Measurements from ENCODE around the gene TIMM21. TPM values are rescaled to one million over a fixed set of nuclear protein-coding genes. Genes with fewer than 3 reads are reported as not detected.

TIMM21 gene
- total RNA-seq, 5 donors from 2014 or later (not counting 1 experiment from before 2014, with no cell fraction given): 14.6 to 20.9 (median 18.6) TPM

DNA sequence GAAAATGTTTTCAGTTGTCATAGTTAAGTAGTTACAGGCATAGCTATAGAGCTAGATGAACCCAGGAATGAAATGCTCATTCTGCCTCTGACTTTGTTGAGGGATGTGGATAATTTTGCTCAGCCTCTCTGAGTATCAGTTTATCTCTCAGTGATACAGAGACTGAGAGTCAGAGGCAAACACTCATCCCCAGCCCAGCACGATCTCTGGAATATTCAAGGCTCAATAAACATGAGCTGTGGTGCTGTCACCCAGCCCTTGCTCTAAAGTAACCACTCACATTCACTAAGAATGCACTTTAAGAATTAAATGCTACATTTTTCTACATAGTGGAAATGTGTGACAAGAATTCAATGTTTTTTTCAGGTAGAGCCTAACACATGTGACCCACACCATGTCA, 30.6 kb downstream of the TIMM21 start:
- Histone ChIP-seq H3K36me3 (ENCODE audit: control insufficient read depth in 2 of 2, extremely low read depth in 1 of 2, insufficient read depth in 1 of 2, low read length in 1 of 2) (no peaks in the 10 kb centered on the region), H3K4me1 (ENCODE audit: control insufficient read depth in 1 of 2, extremely low read depth in 1 of 2, insufficient read depth in 2 of 2, low read length in 2 of 2) (no peaks in the 10 kb centered on the region), H3K27ac (ENCODE audit: low read length) (no peak overlapping the region), H3K27me3 (replicated peaks in 1 of 2; ENCODE audit: control insufficient read depth in 2 of 2, extremely low read depth in 1 of 2, insufficient read depth in 2 of 2, low read length in 1 of 2) (peaks cover 0 to 15% of the 10 kb centered on the region in 2 experiments), H3K4me3 (ENCODE audit: control insufficient read depth in 1 of 2, extremely low read depth in 1 of 2, low read length in 1 of 2) (no peak overlapping the region), H3K9me3 (no peaks in the 10 kb centered on the region)
- ChIA-PET CTCF (no interaction called here), POLR2A (no interaction called here)
- Mint-ChIP-seq H3K4me3 (no peak overlapping the region), H3K27ac (no peak overlapping the region), H3K27me3 (peaks cover 22 to 29% of the 10 kb centered on the region in 2 donors), H3K9me3 (no peaks in the 10 kb centered on the region), H3K36me3 (no peaks in the 10 kb centered on the region), H3K4me1 (no peaks in the 10 kb centered on the region)
- ATAC-seq (replicated peaks in 1 of 4) (no peak), DNase-seq (no peak)
- no CpG with 5 or more reads among the region's 1 CpG for WGBS (ENCODE audit: insufficient coverage)

DNA sequence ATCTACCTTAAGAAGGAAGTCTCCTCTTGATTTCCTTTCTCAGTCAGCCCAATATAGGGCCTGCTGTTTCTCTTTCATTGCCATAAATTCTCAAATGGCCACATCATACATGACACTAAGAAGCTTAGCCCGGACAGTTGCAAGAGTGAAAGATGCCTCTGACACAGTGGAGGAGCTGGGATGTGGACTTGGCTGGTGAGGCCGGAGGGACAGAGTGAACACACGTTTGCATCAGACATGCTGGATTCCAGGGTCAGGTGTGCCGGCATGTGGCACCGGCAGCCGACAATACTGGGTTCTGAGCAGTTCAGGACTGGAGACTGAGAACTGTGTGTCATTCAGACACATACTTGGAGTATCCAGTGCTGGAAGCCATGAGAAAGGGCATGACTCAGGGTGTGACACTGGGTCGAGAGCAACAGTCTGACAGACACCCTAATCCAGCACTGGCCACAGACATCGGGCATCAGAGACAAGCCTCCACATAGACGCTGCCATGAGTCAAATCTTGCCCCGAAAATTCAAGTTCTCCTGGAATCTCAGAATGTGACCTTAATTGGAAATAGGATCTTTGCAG, 31.4 kb downstream of the TIMM21 start:
- peaks cover 28% of the 10 kb centered on the region in 2 donors for H3K27me3 Mint-ChIP-seq
- no peak overlapping the region for H3K4me3 ChIP-seq (ENCODE audit: control insufficient read depth in 1 of 2, extremely low read depth in 1 of 2, low read length in 1 of 2)
- no peaks in the 10 kb centered on the region for H3K9me3 Mint-ChIP-seq
- H3K27ac Mint-ChIP-seq: no peak overlapping the region
- POLR2A ChIA-PET: interaction anchor here in 1 of 2 donors (0.5 kb wide), 1 partner anchor 1098 kb away, joined by 3 read pairs; no protein-coding TSS in a partner anchor
- no peaks in the 10 kb centered on the region for H3K9me3 ChIP-seq
- no peak overlapping the region for H3K27ac ChIP-seq (ENCODE audit: low read length)
- H3K36me3 Mint-ChIP-seq: no peaks in the 10 kb centered on the region
- H3K4me1 ChIP-seq (ENCODE audit: control insufficient read depth in 1 of 2, extremely low read depth in 1 of 2, insufficient read depth in 2 of 2, low read length in 2 of 2): no peaks in the 10 kb centered on the region
- peaks cover 0 to 15% of the 10 kb centered on the region in 2 experiments for H3K27me3 ChIP-seq (replicated peaks in 1 of 2; ENCODE audit: control insufficient read depth in 2 of 2, extremely low read depth in 1 of 2, insufficient read depth in 2 of 2, low read length in 1 of 2)
- ATAC-seq (replicated peaks in 1 of 4): no peak
- no peak for DNase-seq
- WGBS (ENCODE audit: insufficient coverage): 83% methylated on average over 7 of the region's 10 CpGs
- H3K36me3 ChIP-seq (ENCODE audit: control insufficient read depth in 2 of 2, extremely low read depth in 1 of 2, insufficient read depth in 1 of 2, low read length in 1 of 2): no peaks in the 10 kb centered on the region
- no peak overlapping the region for H3K4me3 Mint-ChIP-seq
- no peaks in the 10 kb centered on the region for H3K4me1 Mint-ChIP-seq
- CTCF ChIA-PET: no interaction called here

DNA sequence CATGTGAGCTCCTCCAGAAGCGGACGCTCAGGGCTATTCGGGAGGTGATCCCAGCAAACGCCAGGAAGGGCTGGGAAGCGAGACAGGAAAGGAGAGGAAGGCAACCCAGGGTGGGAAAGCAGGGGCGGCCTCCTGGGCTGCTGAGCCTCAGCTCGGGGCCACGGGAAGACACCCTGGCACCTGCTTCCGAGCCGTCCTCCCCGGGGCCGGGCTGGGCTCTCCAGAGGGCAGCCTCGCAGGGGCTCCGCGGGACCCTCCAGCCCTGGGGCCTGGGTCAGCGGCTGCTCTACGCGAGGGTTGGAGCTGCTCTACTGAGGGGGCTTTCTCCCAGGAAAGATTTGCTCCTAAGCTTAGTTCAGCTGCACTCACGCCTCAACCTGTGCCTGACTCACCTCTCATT, 34.0 kb downstream of the TIMM21 start:
- Histone ChIP-seq H3K27me3 (replicated peaks in 1 of 2; ENCODE audit: control insufficient read depth in 2 of 2, extremely low read depth in 1 of 2, insufficient read depth in 2 of 2, low read length in 1 of 2) (peaks cover 0 to 18% of the 10 kb centered on the region in 2 experiments), H3K4me3 (ENCODE audit: control insufficient read depth in 1 of 2, extremely low read depth in 1 of 2, low read length in 1 of 2) (no peak overlapping the region), H3K36me3 (ENCODE audit: control insufficient read depth in 2 of 2, extremely low read depth in 1 of 2, insufficient read depth in 1 of 2, low read length in 1 of 2) (no peaks in the 10 kb centered on the region), H3K4me1 (ENCODE audit: control insufficient read depth in 1 of 2, extremely low read depth in 1 of 2, insufficient read depth in 2 of 2, low read length in 2 of 2) (no peaks in the 10 kb centered on the region), H3K27ac (ENCODE audit: low read length) (no peak overlapping the region), H3K9me3 (no peaks in the 10 kb centered on the region)
- WGBS (ENCODE audit: insufficient coverage): 91% methylated on average over 16 of the region's 19 CpGs
- H3K36me3 Mint-ChIP-seq: no peaks in the 10 kb centered on the region
- POLR2A ChIA-PET: no interaction called here
- ATAC-seq (replicated peaks in 1 of 4) (no peak), DNase-seq (no peak)
- H3K27ac Mint-ChIP-seq: no peak overlapping the region
- CTCF ChIA-PET: no interaction called here
- peaks cover 15 to 27% of the 10 kb centered on the region in 2 donors for H3K27me3 Mint-ChIP-seq
- H3K4me3 Mint-ChIP-seq: no peak overlapping the region
- no peaks in the 10 kb centered on the region for H3K9me3 Mint-ChIP-seq
- no peaks in the 10 kb centered on the region for H3K4me1 Mint-ChIP-seq

DNA sequence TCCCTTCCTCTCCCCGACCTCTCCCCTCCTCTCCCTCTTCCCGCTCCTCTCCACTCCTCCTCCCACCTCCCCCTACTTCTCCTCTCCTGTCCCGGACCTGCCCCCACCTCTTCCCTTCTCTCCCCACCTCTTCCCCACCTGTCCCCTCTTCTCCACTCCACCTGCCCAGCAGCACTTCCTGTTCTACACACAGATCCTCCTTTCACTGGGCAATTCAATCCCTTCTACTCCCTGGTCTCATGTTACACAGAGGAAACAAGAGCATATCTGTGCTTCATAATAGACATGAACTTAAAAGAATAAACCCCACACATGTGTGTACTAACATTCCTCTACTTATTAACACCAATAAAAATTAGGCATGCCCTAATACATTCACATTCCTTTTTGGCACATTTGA, 34.8 kb downstream of the TIMM21 start:
- H3K4me1 Mint-ChIP-seq: no peaks in the 10 kb centered on the region
- H3K36me3 ChIP-seq (ENCODE audit: control insufficient read depth in 2 of 2, extremely low read depth in 1 of 2, insufficient read depth in 1 of 2, low read length in 1 of 2): no peaks in the 10 kb centered on the region
- DNase-seq (no peak), ATAC-seq (replicated peaks in 1 of 4) (no peak)
- H3K9me3 ChIP-seq: no peaks in the 10 kb centered on the region
- no peak overlapping the region for H3K27ac ChIP-seq (ENCODE audit: low read length)
- H3K27ac Mint-ChIP-seq: no peak overlapping the region
- ChIA-PET POLR2A (interaction anchor here in 1 of 2 donors (0.6 kb wide), 1 partner anchor 117 kb away, joined by 3 read pairs; no protein-coding TSS in a partner anchor), CTCF (no interaction called here)
- H3K27me3 Mint-ChIP-seq: peaks cover 16 to 27% of the 10 kb centered on the region in 2 donors
- WGBS (ENCODE audit: insufficient coverage): 64% methylated on average over 3 of the region's 3 CpGs
- H3K27me3 ChIP-seq (replicated peaks in 1 of 2; ENCODE audit: control insufficient read depth in 2 of 2, extremely low read depth in 1 of 2, insufficient read depth in 2 of 2, low read length in 1 of 2): peaks cover 0 to 20% of the 10 kb centered on the region in 2 experiments
- H3K9me3 Mint-ChIP-seq: no peaks in the 10 kb centered on the region
- H3K4me1 ChIP-seq (ENCODE audit: control insufficient read depth in 1 of 2, extremely low read depth in 1 of 2, insufficient read depth in 2 of 2, low read length in 2 of 2): no peaks in the 10 kb centered on the region
- H3K4me3 Mint-ChIP-seq: no peak overlapping the region
- H3K36me3 Mint-ChIP-seq: no peaks in the 10 kb centered on the region
- H3K4me3 ChIP-seq (ENCODE audit: control insufficient read depth in 1 of 2, extremely low read depth in 1 of 2, low read length in 1 of 2): no peak overlapping the region

GRCh38 chr18:74184875-74185274, 36.6 kb downstream of the TIMM21 start:
- Histone ChIP-seq H3K9me3 (no peaks in the 10 kb centered on the region), H3K27me3 (replicated peaks in 1 of 2; ENCODE audit: control insufficient read depth in 2 of 2, extremely low read depth in 1 of 2, insufficient read depth in 2 of 2, low read length in 1 of 2) (peaks cover 0 to 20% of the 10 kb centered on the region in 2 experiments), H3K27ac (ENCODE audit: low read length) (no peak overlapping the region), H3K4me1 (ENCODE audit: control insufficient read depth in 1 of 2, extremely low read depth in 1 of 2, insufficient read depth in 2 of 2, low read length in 2 of 2) (no peaks in the 10 kb centered on the region), H3K4me3 (ENCODE audit: control insufficient read depth in 1 of 2, extremely low read depth in 1 of 2, low read length in 1 of 2) (no peak overlapping the region), H3K36me3 (ENCODE audit: control insufficient read depth in 2 of 2, extremely low read depth in 1 of 2, insufficient read depth in 1 of 2, low read length in 1 of 2) (no peaks in the 10 kb centered on the region)
- H3K9me3 Mint-ChIP-seq: no peaks in the 10 kb centered on the region
- peaks cover 27 to 36% of the 10 kb centered on the region in 2 donors for H3K27me3 Mint-ChIP-seq
- H3K27ac Mint-ChIP-seq: no peak overlapping the region
- no peaks in the 10 kb centered on the region for H3K4me1 Mint-ChIP-seq
- no peaks in the 10 kb centered on the region for H3K36me3 Mint-ChIP-seq
- DNase-seq (no peak), ATAC-seq (replicated peaks in 1 of 4) (no peak)
- POLR2A ChIA-PET: no interaction called here
- H3K4me3 Mint-ChIP-seq: no peak overlapping the region
- WGBS (ENCODE audit: insufficient coverage): 80% methylated on average over 3 of the region's 3 CpGs
- CTCF ChIA-PET: no interaction called here

GRCh38 chr18:74185860-74186259, 37.5 kb downstream of the TIMM21 start:
- H3K27ac Mint-ChIP-seq: no peak overlapping the region
- Histone ChIP-seq H3K27me3 (replicated peaks in 1 of 2; ENCODE audit: control insufficient read depth in 2 of 2, extremely low read depth in 1 of 2, insufficient read depth in 2 of 2, low read length in 1 of 2) (peaks cover 0 to 20% of the 10 kb centered on the region in 2 experiments), H3K4me3 (ENCODE audit: control insufficient read depth in 1 of 2, extremely low read depth in 1 of 2, low read length in 1 of 2) (no peak overlapping the region), H3K4me1 (ENCODE audit: control insufficient read depth in 1 of 2, extremely low read depth in 1 of 2, insufficient read depth in 2 of 2, low read length in 2 of 2) (no peaks in the 10 kb centered on the region), H3K9me3 (no peaks in the 10 kb centered on the region), H3K36me3 (ENCODE audit: control insufficient read depth in 2 of 2, extremely low read depth in 1 of 2, insufficient read depth in 1 of 2, low read length in 1 of 2) (no peaks in the 10 kb centered on the region), H3K27ac (ENCODE audit: low read length) (no peak overlapping the region)
- H3K4me3 Mint-ChIP-seq: no peak overlapping the region
- CTCF ChIA-PET: no interaction called here
- no peaks in the 10 kb centered on the region for H3K36me3 Mint-ChIP-seq
- POLR2A ChIA-PET: no interaction called here
- no peaks in the 10 kb centered on the region for H3K9me3 Mint-ChIP-seq
- no peak for DNase-seq
- peaks cover 27 to 32% of the 10 kb centered on the region in 2 donors for H3K27me3 Mint-ChIP-seq
- WGBS (ENCODE audit: insufficient coverage): 83% methylated on average over 1 of the region's 2 CpGs
- ATAC-seq (replicated peaks in 1 of 4): no peak
- H3K4me1 Mint-ChIP-seq: no peaks in the 10 kb centered on the region

GRCh38 chr18:74186661-74187060, 38.3 kb downstream of the TIMM21 start:
- H3K9me3 Mint-ChIP-seq: no peaks in the 10 kb centered on the region
- no peaks in the 10 kb centered on the region for H3K4me1 Mint-ChIP-seq
- CTCF ChIA-PET: no interaction called here
- peaks cover 0 to 23% of the 10 kb centered on the region in 2 experiments for H3K27me3 ChIP-seq (replicated peaks in 1 of 2; ENCODE audit: control insufficient read depth in 2 of 2, extremely low read depth in 1 of 2, insufficient read depth in 2 of 2, low read length in 1 of 2)
- H3K4me3 ChIP-seq (ENCODE audit: control insufficient read depth in 1 of 2, extremely low read depth in 1 of 2, low read length in 1 of 2): no peak overlapping the region
- H3K27ac Mint-ChIP-seq: no peak overlapping the region
- WGBS (ENCODE audit: insufficient coverage): 84% methylated on average over 3 of the region's 3 CpGs
- POLR2A ChIA-PET: no interaction called here
- no peak overlapping the region for H3K4me3 Mint-ChIP-seq
- no peaks in the 10 kb centered on the region for H3K36me3 ChIP-seq (ENCODE audit: control insufficient read depth in 2 of 2, extremely low read depth in 1 of 2, insufficient read depth in 1 of 2, low read length in 1 of 2)
- no peaks in the 10 kb centered on the region for H3K9me3 ChIP-seq
- no peak for ATAC-seq (replicated peaks in 1 of 4)
- H3K4me1 ChIP-seq (ENCODE audit: control insufficient read depth in 1 of 2, extremely low read depth in 1 of 2, insufficient read depth in 2 of 2, low read length in 2 of 2): no peaks in the 10 kb centered on the region
- H3K36me3 Mint-ChIP-seq: no peaks in the 10 kb centered on the region
- H3K27me3 Mint-ChIP-seq: peaks cover 30 to 32% of the 10 kb centered on the region in 2 donors
- H3K27ac ChIP-seq (ENCODE audit: low read length): no peak overlapping the region
- no peak for DNase-seq

All from T-cell (primary cell).